CD4-positive, alpha-beta T cell (primary cell): Measurements from ENCODE around the gene EFTUD2. TPM values are rescaled to one million over a fixed set of nuclear protein-coding genes. Genes with fewer than 3 reads are reported as not detected.

Source experiments
- ATAC-seq: fragments of 200-7000 bp; cut with Tn5 transposase; one replicate; pipeline ENCODE4 v1.10.0; 2022; ENCODE audit warnings: mild to moderate bottlenecking; ENCODE audit not compliant: poor library complexity
- CTCF ChIA-PET: fragments of 350-600 bp; sonication (Branson Sonifier 250); formaldehyde crosslinking; loops from one replicate; lab custom pipeline; 2021; ENCODE audit warnings: antibody characterized with exemption, inconsistent platforms; lab: Charles Lee
- POLR2A ChIA-PET: fragments of 350-600 bp; sonication (Branson Sonifier 250); formaldehyde crosslinking; loops from one replicate; lab custom pipeline; 2021; ENCODE audit warnings: antibody characterized with exemption, inconsistent platforms; lab: Charles Lee
- DNase-seq, 14 experiments: peaks; one replicate each; pipeline ENCODE4 v3.0.0-alpha.2; 2013 to 2020; ENCODE audit warnings: mixed read lengths in 2 of 14
- H3K27ac ChIP-seq, 2 donors: one replicate each; pipeline versions ENCODE4 v1.5.1 to v1.7.0; 2013; ENCODE audit warnings: low read length in 2 of 2, low read depth in 1 of 2, mild to moderate bottlenecking in 1 of 2
- H3K27me3 ChIP-seq, 2 experiments: 1 replicate in 1 of 2; 2 replicates in 1 of 2; pipeline versions ENCODE4 v1.6.1 to v1.7.0; 2013; ENCODE audit warnings: low read length in 2 of 2, control low read depth in 1 of 2, mild to moderate bottlenecking in 1 of 2, moderate library complexity in 1 of 2; ENCODE audit not compliant: insufficient read depth in 2 of 2, control insufficient read depth in 1 of 2
- H3K36me3 ChIP-seq: one replicate; pipeline ENCODE4 v1.6.1; 2013; ENCODE audit warnings: low read length, control low read depth; ENCODE audit not compliant: insufficient read depth
- H3K4me1 ChIP-seq: one replicate; pipeline ENCODE4 v1.6.1; 2013; ENCODE audit warnings: low read length, control low read depth; ENCODE audit not compliant: insufficient read depth
- H3K4me3 ChIP-seq: one replicate; pipeline ENCODE4 v1.5.1; 2013; ENCODE audit warnings: mild to moderate bottlenecking, low read length, moderate library complexity
- H3K9me3 ChIP-seq, 2 experiments: 1 replicate in 1 of 2; 2 replicates in 1 of 2; pipeline versions ENCODE4 v1.6.1 to v1.7.0; 2013; ENCODE audit warnings: low read length in 2 of 2, mild to moderate bottlenecking in 2 of 2, control low read depth in 1 of 2, moderate library complexity in 1 of 2; ENCODE audit not compliant: control insufficient read depth in 1 of 2, insufficient read depth in 1 of 2
- H3K27ac Mint-ChIP-seq: one replicate; pipeline ENCODE4 v1.8.0; 2020; ENCODE audit warnings: mixed read lengths
- H3K27me3 Mint-ChIP-seq: one replicate; pipeline ENCODE4 v1.8.0; 2021; ENCODE audit warnings: mixed read lengths
- H3K36me3 Mint-ChIP-seq: one replicate; pipeline ENCODE4 v1.8.0; 2021; ENCODE audit warnings: low read depth, mixed read lengths
- H3K4me1 Mint-ChIP-seq: one replicate; pipeline ENCODE4 v1.8.0; 2021; ENCODE audit warnings: low read depth, mixed read lengths
- H3K4me3 Mint-ChIP-seq: one replicate; pipeline ENCODE4 v1.8.0; 2020; ENCODE audit warnings: mild to moderate bottlenecking, mixed read lengths
- H3K9me3 Mint-ChIP-seq: one replicate; pipeline ENCODE4 v1.8.0; 2020; ENCODE audit warnings: mixed read lengths
- CTCF ChIP-seq: fragments of 200-600 bp; IDR thresholded peaks from one replicate; pipeline ENCODE4 v1.8.0; 2022; ENCODE audit warnings: antibody characterized with exemption, mild to moderate bottlenecking
- intact Hi-C, 2 experiments: fragments of 100-400 bp; cut with DNase I in 1 of 2; cut with micrococcal nuclease in 1 of 2; formaldehyde crosslinking; loops; one replicate each; pipeline versions ENCODE4 v1.15.1 to v1.9.0; 2023 to 2025; cut with DNase I, micrococcal nuclease
- microRNA-seq: library from miRNA; unstranded; fragments of <30 nt; microRNA quantifications from one replicate; pipeline ENCODE4 v1.2.0, GENCODE V29; 2021; ENCODE audit warnings: borderline microRNAs expressed, borderline replicate concordance
- total RNA-seq, 174 experiments: library from RNA in 2 of 174; stranded (reverse) in 2 of 174; gene quantifications; one replicate each; pipeline ENCODE4 v1.2.3 and lab custom pipeline; 2021 to 2026

Gene EFTUD2
- total RNA-seq, 2 experiments from 2014 or later: 105 to 112 TPM

GRCh38 chr17:44804302-44805089 is 94.7 kb downstream of the EFTUD2 start:
- H3K36me3 ChIP-seq: no peaks in the 10 kb centered on the region
- H3K4me3 ChIP-seq: no peak overlapping the region
- H3K27me3 Mint-ChIP-seq: peaks cover 9% of the 10 kb centered on the region
- no peaks in the 10 kb centered on the region for H3K4me1 ChIP-seq
- ChIA-PET CTCF (no interaction called here), POLR2A (no interaction called here)
- no peaks in the 10 kb centered on the region for H3K9me3 ChIP-seq
- ATAC-seq: no peak
- intact Hi-C loops: no loop called here
- DNase-seq: no peak
- no peak overlapping the region for H3K4me3 Mint-ChIP-seq
- no peaks in the 10 kb centered on the region for H3K9me3 Mint-ChIP-seq
- peaks cover 2 to 5% of the 10 kb centered on the region in 2 experiments for H3K27me3 ChIP-seq
- no peak overlapping the region for H3K27ac Mint-ChIP-seq
- no peak for TF ChIP-seq CTCF
- no peaks in the 10 kb centered on the region for H3K36me3 Mint-ChIP-seq
- no peaks in the 10 kb centered on the region for H3K4me1 Mint-ChIP-seq
- no peak overlapping the region for H3K27ac ChIP-seq

- no peak overlapping the region for H3K27ac Mint-ChIP-seq
- H3K9me3 Mint-ChIP-seq: no peaks in the 10 kb centered on the region
- no peak for TF ChIP-seq CTCF
- peaks cover 2% of the 10 kb centered on the region for H3K27me3 Mint-ChIP-seq
- H3K4me3 Mint-ChIP-seq: no peak overlapping the region
- no peak overlapping the region for H3K4me3 ChIP-seq
- intact Hi-C loops: no loop called here
- no peak overlapping the region for H3K27ac ChIP-seq
- DNase-seq: no peak
- no peaks in the 10 kb centered on the region for H3K36me3 ChIP-seq
- H3K9me3 ChIP-seq: no peaks in the 10 kb centered on the region
- CTCF ChIA-PET: no interaction called here
- H3K4me1 ChIP-seq: no peaks in the 10 kb centered on the region
- no peaks in the 10 kb centered on the region for H3K36me3 Mint-ChIP-seq
- ATAC-seq: no peak
- H3K4me1 Mint-ChIP-seq: no peaks in the 10 kb centered on the region
- POLR2A ChIA-PET: interaction anchor here (1.1 kb wide), 1 partner anchor 17 kb away, joined by 5 read pairs; no protein-coding TSS in a partner anchor
- peaks cover 0 to 3% of the 10 kb centered on the region in 2 experiments for H3K27me3 ChIP-seq
Measured at GRCh38 chr17:44801880-44802279, 97.4 kb downstream of the EFTUD2 start.

Small RNAs within 50 kb of the gene (microRNA-seq; reads per million reads assigned to microRNA genes)
- gene MIR6783: not detected

Other genes starting within 250 kb of the EFTUD2 start
- gene MEIOC, start 243.0 kb downstream of the EFTUD2 start, total RNA-seq: under 1 TPM in 1 of 2 experiments, not detected in 1; 0.08 TPM
- 10 to 100 TPM; 23.6 to 25.3 TPM for gene CCDC43, start 209.7 kb downstream of the EFTUD2 start, total RNA-seq
- 1 to 10 TPM; 1.5 TPM for gene DBF4B, start 190.8 kb downstream of the EFTUD2 start, total RNA-seq
- gene ADAM11, start 140.5 kb downstream of the EFTUD2 start, total RNA-seq: under 1 TPM; 0.16 to 0.47 TPM
- gene GJC1, start 69.2 kb downstream of the EFTUD2 start, total RNA-seq: not detected
- gene HIGD1B, start 51.6 kb downstream of the EFTUD2 start, total RNA-seq: not detected
- not detected for gene GFAP, start 16.1 kb upstream of the EFTUD2 start, total RNA-seq
- under 1 TPM; 0.05 to 0.08 TPM for gene KIF18B, start 48.3 kb upstream of the EFTUD2 start, total RNA-seq
- gene C1QL1, start 68.9 kb upstream of the EFTUD2 start, total RNA-seq: not detected
- gene DCAKD, start 152.2 kb upstream of the EFTUD2 start, total RNA-seq: 10 to 100 TPM; 11.6 to 12.2 TPM
- 10 to 100 TPM; 61.1 to 62.2 TPM for gene NMT1, start 161.9 kb upstream of the EFTUD2 start, total RNA-seq
- gene PLCD3, start 233.1 kb upstream of the EFTUD2 start, total RNA-seq: 1 to 10 TPM; 1.8 to 2.4 TPM
- 10 to 100 TPM; 24.8 to 26.3 TPM for gene ACBD4, start 236.2 kb upstream of the EFTUD2 start, total RNA-seq
- gene HEXIM1, start 249.0 kb upstream of the EFTUD2 start, total RNA-seq: 10 to 100 TPM; 50.5 to 50.9 TPM